Skeletal muscle tissue (tissue), 4 donors: ENCODE results near the gene MTSS2. TPM values are rescaled to one million over a fixed set of nuclear protein-coding genes. Genes with fewer than 3 reads are reported as not detected.
A peak's percentile ranks its signal among the peaks of the same experiment; 100 is the strongest.

ENCODE experiments used
- H3K27ac ChIP-seq: one replicate; pipeline ENCODE4 v1.7.0; 2013; ENCODE audit warnings: mild to moderate bottlenecking, low read depth, low read length, inconsistent platforms
- H3K27me3 ChIP-seq, 3 donors: one replicate each; pipeline ENCODE4 v1.7.0; 2013; ENCODE audit warnings: low read length in 3 of 3; ENCODE audit not compliant: control insufficient read depth in 3 of 3, insufficient read depth in 3 of 3
- H3K36me3 ChIP-seq, 3 donors: one replicate each; pipeline ENCODE4 v1.7.0; 2013; ENCODE audit warnings: low read length in 3 of 3; ENCODE audit not compliant: control insufficient read depth in 3 of 3, insufficient read depth in 3 of 3
- H3K4me1 ChIP-seq, 3 donors: one replicate each; pipeline ENCODE4 v1.7.0; 2013; ENCODE audit warnings: low read length in 3 of 3, mild to moderate bottlenecking in 3 of 3; ENCODE audit not compliant: control insufficient read depth in 3 of 3, insufficient read depth in 3 of 3
- H3K4me3 ChIP-seq, 3 donors: one replicate each; pipeline ENCODE4 v1.7.0; 2013; ENCODE audit warnings: low read length in 3 of 3
- H3K9ac ChIP-seq, 3 donors: one replicate each; pipeline ENCODE4 v1.7.0; 2013; ENCODE audit warnings: low read length in 3 of 3, mild to moderate bottlenecking in 3 of 3, moderate library complexity in 2 of 3, low read depth in 1 of 3
- H3K9me3 ChIP-seq, 3 donors: one replicate each; pipeline ENCODE4 v1.7.0; 2013; ENCODE audit warnings: low read length in 3 of 3; ENCODE audit not compliant: control insufficient read depth in 3 of 3
- total RNA-seq: library from RNA; depleted of rRNA; stranded (reverse); fragments of >200 nt; gene quantifications from one replicate; pipeline ENCODE4 v1.2.3, GENCODE V29; 2014
- donor health status: Osteomylitis.

Gene MTSS2
- total RNA-seq, 1 donor from 2014 or later = 18.8 TPM

GRCh38 chr16:70682239-70683145 is 3.4 kb downstream of the MTSS2 start:
- peak overlapping the region; percentile 12 to 57 (median 45) for H3K9ac ChIP-seq
- peak overlapping the region in 1 of 3 donors; percentile 19 for H3K4me3 ChIP-seq
- H3K9me3 ChIP-seq = no peaks in the 10 kb centered on the region
- no peaks in the 10 kb centered on the region for H3K27me3 ChIP-seq
- H3K36me3 ChIP-seq = peaks cover 16 to 20% (median 18%) of the 10 kb centered on the region in 3 donors
- H3K4me1 ChIP-seq = peaks cover 54 to 61% (median 55%) of the 10 kb centered on the region in 3 donors
- peak overlapping the region; percentile 47 for H3K27ac ChIP-seq

GRCh38 chr16:70681382-70682238 is 4.2 kb downstream of the MTSS2 start:
- peak overlapping the region in 1 of 3 donors; percentile 2 for H3K4me3 ChIP-seq
- no peaks in the 10 kb centered on the region for H3K9me3 ChIP-seq
- H3K9ac ChIP-seq = peak overlapping the region in 2 of 3 donors; percentile 45
- no peaks in the 10 kb centered on the region for H3K27me3 ChIP-seq
- peak overlapping the region; percentile 25 for H3K27ac ChIP-seq
- H3K36me3 ChIP-seq = peaks cover 21 to 25% (median 23%) of the 10 kb centered on the region in 3 donors
- H3K4me1 ChIP-seq = peaks cover 45 to 52% (median 50%) of the 10 kb centered on the region in 3 donors

- Histone ChIP-seq H3K4me3 (peak overlapping the region in 1 of 3 donors; percentile 2), H3K27me3 (no peaks in the 10 kb centered on the region), H3K9me3 (no peaks in the 10 kb centered on the region), H3K27ac (peak overlapping the region; percentile 25), H3K9ac (peak overlapping the region in 1 of 3 donors; percentile 33), H3K4me1 (peaks cover 48 to 52% (median 50%) of the 10 kb centered on the region in 3 donors), H3K36me3 (peaks cover 28 to 29% (median 29%) of the 10 kb centered on the region in 3 donors)
Observed at GRCh38 chr16:70680495-70681381, 5.1 kb downstream of the MTSS2 start.

GRCh38 chr16:70679671-70680494 is 6.0 kb downstream of the MTSS2 start:
- H3K27me3 ChIP-seq = no peaks in the 10 kb centered on the region
- no peak overlapping the region for H3K4me3 ChIP-seq
- H3K27ac ChIP-seq = no peak overlapping the region
- no peaks in the 10 kb centered on the region for H3K9me3 ChIP-seq
- peaks cover 28 to 35% (median 34%) of the 10 kb centered on the region in 3 donors for H3K36me3 ChIP-seq
- peaks cover 48 to 51% (median 49%) of the 10 kb centered on the region in 3 donors for H3K4me1 ChIP-seq
- H3K9ac ChIP-seq = no peak overlapping the region

- Histone ChIP-seq H3K27ac (no peak overlapping the region), H3K36me3 (peaks cover 31 to 40% (median 40%) of the 10 kb centered on the region in 3 donors), H3K4me3 (no peak overlapping the region), H3K9ac (no peak overlapping the region), H3K9me3 (no peaks in the 10 kb centered on the region), H3K27me3 (no peaks in the 10 kb centered on the region), H3K4me1 (peaks cover 41 to 44% (median 42%) of the 10 kb centered on the region in 3 donors)
Observed at GRCh38 chr16:70678898-70679670, 6.8 kb downstream of the MTSS2 start.

GRCh38 chr16:70678121-70678897 is 7.5 kb downstream of the MTSS2 start:
- no peak overlapping the region for H3K27ac ChIP-seq
- peaks cover 33 to 40% (median 36%) of the 10 kb centered on the region in 3 donors for H3K4me1 ChIP-seq
- H3K4me3 ChIP-seq = no peak overlapping the region
- peaks cover 32 to 45% (median 40%) of the 10 kb centered on the region in 3 donors for H3K36me3 ChIP-seq
- no peaks in the 10 kb centered on the region for H3K9me3 ChIP-seq
- no peak overlapping the region for H3K9ac ChIP-seq
- no peaks in the 10 kb centered on the region for H3K27me3 ChIP-seq

GRCh38 chr16:70677499-70678120 is 8.2 kb downstream of the MTSS2 start:
- Histone ChIP-seq H3K9ac (no peak overlapping the region), H3K4me3 (no peak overlapping the region), H3K4me1 (peaks cover 26 to 33% (median 29%) of the 10 kb centered on the region in 3 donors), H3K27ac (no peak overlapping the region), H3K9me3 (no peaks in the 10 kb centered on the region), H3K36me3 (peaks cover 28 to 49% (median 44%) of the 10 kb centered on the region in 3 donors), H3K27me3 (no peaks in the 10 kb centered on the region)
